ENCODE data around the gene RBMS1. TPM values are rescaled to one million over a fixed set of nuclear protein-coding genes. Genes with fewer than 3 reads are reported as not detected.

Gene RBMS1
- total and polyA plus RNA-seq, 4 donors: 7.9 to 23.5 (median 15.5) TPM

DNA sequence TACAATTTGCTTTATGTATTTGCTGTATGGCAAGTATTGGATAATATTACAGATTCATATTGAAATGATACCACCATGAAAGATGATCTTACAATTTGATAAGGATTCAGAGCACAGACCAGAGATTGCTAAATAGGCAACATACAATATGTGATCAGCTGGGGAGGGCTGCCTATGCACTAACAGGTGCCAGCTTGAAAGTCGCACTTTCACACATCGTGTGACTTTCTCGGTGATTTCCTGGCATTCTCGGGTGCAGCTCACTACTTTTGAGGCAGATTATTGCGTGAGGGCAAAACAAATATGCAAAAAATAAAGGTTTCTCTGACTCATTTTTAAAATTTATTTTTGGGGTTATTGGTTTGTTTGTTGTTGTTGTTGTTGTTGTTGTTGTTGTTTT, 36.0 kb downstream of the RBMS1 start:
- WGBS: 91% methylated on average over 5 of the region's 5 CpGs

DNA sequence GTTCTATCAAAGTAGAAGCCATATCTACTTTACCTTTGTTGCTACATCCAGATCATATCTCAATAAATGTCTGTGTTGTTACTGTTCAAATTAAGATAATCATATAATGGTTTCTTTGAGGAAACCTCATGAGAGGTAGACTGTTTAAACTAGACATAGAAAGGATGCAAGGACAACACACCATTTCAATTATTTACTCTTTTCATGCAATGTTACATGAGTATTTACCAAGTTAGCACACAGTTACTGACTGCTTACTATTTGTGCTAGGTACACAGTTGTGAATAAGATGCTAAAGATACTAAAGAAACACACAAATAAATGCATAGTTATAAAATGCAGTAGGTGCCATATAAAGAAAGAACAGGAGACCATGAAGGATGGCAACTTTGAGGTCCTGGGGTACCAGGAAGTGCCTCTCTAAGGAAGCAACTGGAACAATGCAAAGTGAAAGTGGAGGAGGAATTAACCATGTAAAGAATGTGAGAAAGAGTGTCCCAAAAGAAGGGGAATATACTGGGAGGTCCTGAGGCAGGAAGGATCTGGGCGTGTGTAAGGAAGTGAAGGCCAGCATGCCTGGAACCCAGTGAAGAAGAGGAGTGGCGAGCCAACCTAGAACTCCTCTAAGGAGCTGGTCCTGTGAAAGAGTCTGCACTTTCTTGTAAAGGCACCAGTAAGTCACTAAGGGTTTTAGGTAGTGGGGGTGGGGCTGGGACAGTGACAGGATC, 39.4 kb downstream of the RBMS1 start:
- no peaks in the 10 kb centered on the region for H3K27me3 ChIP-seq (ENCODE audit: control insufficient read depth in 4 of 4, insufficient read depth in 4 of 4, low read length in 3 of 4)
- TF ChIP-seq RXRA (IDR thresholded peaks at IDR 0.05) (peak in 1 of 2 donors; percentile 33), HNF4A (conservative IDR thresholded peaks at IDR 0.05) (peak in 1 of 2 donors; percentile 36), FOXA2 (IDR thresholded peaks at IDR 0.05) (peak; percentile 79), FOXA1 (IDR thresholded peaks at IDR 0.05) (peak; percentile 51), YY1 (IDR thresholded peaks at IDR 0.05) (no peak)
- H3K27ac ChIP-seq (ENCODE audit: low read depth in 1 of 2, low read length in 2 of 2): no peak overlapping the region
- WGBS: 82% methylated on average over 2 of the region's 2 CpGs
- no peak overlapping the region for H3K4me3 ChIP-seq (ENCODE audit: low read depth in 1 of 3, low read length in 3 of 3)
- no peak for DNase-seq (ENCODE audit: low spot score)
- H3K9ac ChIP-seq (ENCODE audit: low read depth in 1 of 2, low read length in 2 of 2): no peak overlapping the region
- H3K4me1 ChIP-seq (ENCODE audit: control insufficient read depth in 4 of 4, insufficient read depth in 4 of 4, low read length in 3 of 4): peaks cover 3 to 37% (median 25%) of the 10 kb centered on the region in 4 donors
- no peaks in the 10 kb centered on the region for H3K9me3 ChIP-seq (ENCODE audit: control insufficient read depth in 4 of 4, low read length in 3 of 4)
- no peaks in the 10 kb centered on the region for H3K36me3 ChIP-seq (ENCODE audit: control insufficient read depth in 4 of 4, insufficient read depth in 3 of 4, low read depth in 1 of 4, low read length in 3 of 4)

More for the DNA sequence above, 36.0 kb downstream of the RBMS1 start:
- Histone ChIP-seq H3K27ac (ENCODE audit: low read depth in 1 of 2, low read length in 2 of 2) (no peak overlapping the region), H3K9ac (ENCODE audit: low read depth in 1 of 2, low read length in 2 of 2) (no peak overlapping the region), H3K9me3 (ENCODE audit: control insufficient read depth in 4 of 4, low read length in 3 of 4) (no peaks in the 10 kb centered on the region), H3K36me3 (ENCODE audit: control insufficient read depth in 4 of 4, insufficient read depth in 3 of 4, low read depth in 1 of 4, low read length in 3 of 4) (no peaks in the 10 kb centered on the region), H3K4me3 (ENCODE audit: low read depth in 1 of 3, low read length in 3 of 3) (no peak overlapping the region), H3K4me1 (ENCODE audit: control insufficient read depth in 4 of 4, insufficient read depth in 4 of 4, low read length in 3 of 4) (peaks cover 5 to 52% (median 37%) of the 10 kb centered on the region in 4 donors), H3K27me3 (ENCODE audit: control insufficient read depth in 4 of 4, insufficient read depth in 4 of 4, low read length in 3 of 4) (no peaks in the 10 kb centered on the region)
- TF ChIP-seq FOXA2 (IDR thresholded peaks at IDR 0.05) (no peak), YY1 (IDR thresholded peaks at IDR 0.05) (no peak), SP1 (IDR thresholded peaks at IDR 0.05) (no peak), GABPA (IDR thresholded peaks at IDR 0.05 in 1 of 2, conservative IDR thresholded peaks at IDR 0.05 in 1 of 2) (no peak), NR2F2 (IDR thresholded peaks at IDR 0.05) (no peak), HNF4G (IDR thresholded peaks at IDR 0.05) (no peak), HNF4A (conservative IDR thresholded peaks at IDR 0.05) (no peak), EGR1 (IDR thresholded peaks at IDR 0.05; ENCODE audit: low read depth in 2 of 2) (no peak)
- TF ChIP-seq, protein P1, sequence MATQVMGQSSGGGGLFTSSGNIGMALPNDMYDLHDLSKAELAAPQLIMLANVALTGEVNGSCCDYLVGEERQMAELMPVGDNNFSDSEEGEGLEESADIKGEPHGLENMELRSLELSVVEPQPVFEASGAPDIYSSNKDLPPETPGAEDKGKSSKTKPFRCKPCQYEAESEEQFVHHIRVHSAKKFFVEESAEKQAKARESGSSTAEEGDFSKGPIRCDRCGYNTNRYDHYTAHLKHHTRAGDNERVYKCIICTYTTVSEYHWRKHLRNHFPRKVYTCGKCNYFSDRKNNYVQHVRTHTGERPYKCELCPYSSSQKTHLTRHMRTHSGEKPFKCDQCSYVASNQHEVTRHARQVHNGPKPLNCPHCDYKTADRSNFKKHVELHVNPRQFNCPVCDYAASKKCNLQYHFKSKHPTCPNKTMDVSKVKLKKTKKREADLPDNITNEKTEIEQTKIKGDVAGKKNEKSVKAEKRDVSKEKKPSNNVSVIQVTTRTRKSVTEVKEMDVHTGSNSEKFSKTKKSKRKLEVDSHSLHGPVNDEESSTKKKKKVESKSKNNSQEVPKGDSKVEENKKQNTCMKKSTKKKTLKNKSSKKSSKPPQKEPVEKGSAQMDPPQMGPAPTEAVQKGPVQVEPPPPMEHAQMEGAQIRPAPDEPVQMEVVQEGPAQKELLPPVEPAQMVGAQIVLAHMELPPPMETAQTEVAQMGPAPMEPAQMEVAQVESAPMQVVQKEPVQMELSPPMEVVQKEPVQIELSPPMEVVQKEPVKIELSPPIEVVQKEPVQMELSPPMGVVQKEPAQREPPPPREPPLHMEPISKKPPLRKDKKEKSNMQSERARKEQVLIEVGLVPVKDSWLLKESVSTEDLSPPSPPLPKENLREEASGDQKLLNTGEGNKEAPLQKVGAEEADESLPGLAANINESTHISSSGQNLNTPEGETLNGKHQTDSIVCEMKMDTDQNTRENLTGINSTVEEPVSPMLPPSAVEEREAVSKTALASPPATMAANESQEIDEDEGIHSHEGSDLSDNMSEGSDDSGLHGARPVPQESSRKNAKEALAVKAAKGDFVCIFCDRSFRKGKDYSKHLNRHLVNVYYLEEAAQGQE (IDR thresholded peaks at IDR 0.05): no peak
- TF ChIP-seq, protein P2, sequence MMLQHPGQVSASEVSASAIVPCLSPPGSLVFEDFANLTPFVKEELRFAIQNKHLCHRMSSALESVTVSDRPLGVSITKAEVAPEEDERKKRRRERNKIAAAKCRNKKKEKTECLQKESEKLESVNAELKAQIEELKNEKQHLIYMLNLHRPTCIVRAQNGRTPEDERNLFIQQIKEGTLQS (IDR thresholded peaks at IDR 0.05): no peak
- TF ChIP-seq, protein P3, sequence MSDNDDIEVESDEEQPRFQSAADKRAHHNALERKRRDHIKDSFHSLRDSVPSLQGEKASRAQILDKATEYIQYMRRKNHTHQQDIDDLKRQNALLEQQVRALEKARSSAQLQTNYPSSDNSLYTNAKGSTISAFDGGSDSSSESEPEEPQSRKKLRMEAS (IDR thresholded peaks at IDR 0.05): no peak
- no peak for DNase-seq (ENCODE audit: low spot score)
